H9 (cell line): Measurements from ENCODE around the gene KHK. TPM values are rescaled to one million over a fixed set of nuclear protein-coding genes. Genes with fewer than 3 reads are reported as not detected.

Source experiments
- DNase-seq: peaks from one replicate; pipeline ENCODE4 v3.0.0-alpha.2; 2017
- H2AFZ ChIP-seq: one replicate; pipeline ENCODE4 v1.6.1; 2013; ENCODE audit warnings: mild to moderate bottlenecking, low read length, control low read depth, moderate library complexity
- H2AK5ac ChIP-seq: 2 replicates; pipeline ENCODE4 v1.6.1; 2013; ENCODE audit warnings: low read length, control low read depth, mixed read lengths; ENCODE audit not compliant: insufficient read length
- H2BK120ac ChIP-seq: one replicate; pipeline ENCODE4 v1.6.1; 2013; ENCODE audit warnings: low read depth, mild to moderate bottlenecking, low read length, control low read depth, inconsistent platforms; ENCODE audit not compliant: poor library complexity, severe bottlenecking
- H2BK12ac ChIP-seq: 2 replicates; pipeline ENCODE4 v1.6.1; 2013; ENCODE audit warnings: low read length, control low read depth, mixed read lengths, low read depth; ENCODE audit not compliant: insufficient read length
- H2BK15ac ChIP-seq: 2 replicates; pipeline ENCODE4 v1.6.1; 2013; ENCODE audit warnings: low read depth, low read length, control low read depth
- H2BK20ac ChIP-seq: one replicate; pipeline ENCODE4 v1.6.1; 2013; ENCODE audit warnings: low read depth, mild to moderate bottlenecking, low read length, control low read depth, inconsistent platforms; ENCODE audit not compliant: poor library complexity, severe bottlenecking
- H2BK5ac ChIP-seq: 2 replicates; pipeline ENCODE4 v1.6.1; 2013; ENCODE audit warnings: low read length, control low read depth, mixed read lengths; ENCODE audit not compliant: insufficient read length
- H3K14ac ChIP-seq: 2 replicates; pipeline ENCODE4 v1.6.1; 2013; ENCODE audit warnings: low read length, control low read depth; ENCODE audit not compliant: insufficient read depth
- H3K18ac ChIP-seq: 2 replicates; pipeline ENCODE4 v1.6.1; 2013; ENCODE audit warnings: low read depth, mild to moderate bottlenecking, mixed read lengths, low read length, control low read depth; ENCODE audit not compliant: insufficient read length
- H3K23ac ChIP-seq: 2 replicates; pipeline ENCODE4 v1.6.1; 2013; ENCODE audit warnings: low read length, control low read depth, mixed read lengths, low read depth; ENCODE audit not compliant: insufficient read length
- H3K23me2 ChIP-seq: 2 replicates; pipeline ENCODE4 v1.6.1; 2013; ENCODE audit warnings: low read depth, mild to moderate bottlenecking, mixed read lengths, low read length, control low read depth; ENCODE audit not compliant: insufficient read length, poor library complexity, severe bottlenecking
- H3K27ac ChIP-seq: 2 replicates; pipeline ENCODE4 v1.5.1; 2013; ENCODE audit warnings: low read length, control low read depth, mixed read lengths, low read depth; ENCODE audit not compliant: insufficient read length
- H3K27me3 ChIP-seq: 2 replicates; pipeline ENCODE4 v1.6.1; 2013; ENCODE audit warnings: low read length, control low read depth, inconsistent platforms; ENCODE audit not compliant: insufficient read depth
- H3K4ac ChIP-seq: 2 replicates; pipeline ENCODE4 v1.6.1; 2013; ENCODE audit warnings: low read depth, mild to moderate bottlenecking, control low read depth, inconsistent platforms, low read length, moderate library complexity
- H3K4me1 ChIP-seq: 2 replicates; pipeline ENCODE4 v1.6.1; 2013; ENCODE audit warnings: low read length, control low read depth, inconsistent platforms; ENCODE audit not compliant: insufficient read depth
- H3K4me2 ChIP-seq: 2 replicates; pipeline ENCODE4 v1.6.1; 2013; ENCODE audit warnings: low read length, control low read depth, mixed read lengths; ENCODE audit not compliant: insufficient read length, insufficient read depth
- H3K56ac ChIP-seq: 2 replicates; pipeline ENCODE4 v1.6.1; 2013; ENCODE audit warnings: low read depth, mild to moderate bottlenecking, mixed read lengths, low read length, control low read depth; ENCODE audit not compliant: insufficient read length
- H3K79me1 ChIP-seq: 2 replicates; pipeline ENCODE4 v1.6.1; 2013; ENCODE audit warnings: low read depth, mild to moderate bottlenecking, moderate library complexity, low read length, control low read depth, inconsistent platforms; ENCODE audit not compliant: insufficient read depth, poor library complexity, severe bottlenecking
- H3K79me2 ChIP-seq: 2 replicates; pipeline ENCODE4 v1.6.1; 2013; ENCODE audit warnings: low read length, control low read depth, inconsistent platforms; ENCODE audit not compliant: insufficient read depth
- H3K9ac ChIP-seq: 2 replicates; pipeline ENCODE4 v1.6.1; 2013; ENCODE audit warnings: low read length, control low read depth, mixed read lengths; ENCODE audit not compliant: insufficient read length; ENCODE audit errors: extremely low read depth
- H3K9me3 ChIP-seq: one replicate; pipeline ENCODE4 v1.6.1; 2013; ENCODE audit warnings: low read depth, low read length, inconsistent platforms; ENCODE audit not compliant: control insufficient read depth
- H3T11ph ChIP-seq: one replicate; pipeline ENCODE4 v1.6.1; 2013; ENCODE audit warnings: mild to moderate bottlenecking, low read length, control low read depth, inconsistent platforms
- H4K20me1 ChIP-seq: one replicate; pipeline ENCODE4 v1.6.1; 2013; ENCODE audit not compliant: control insufficient read depth, insufficient read length, insufficient read depth
- H4K5ac ChIP-seq: 2 replicates; pipeline ENCODE4 v1.6.1; 2013; ENCODE audit warnings: low read depth, mild to moderate bottlenecking, mixed read lengths, low read length, control low read depth; ENCODE audit not compliant: insufficient read length
- H4K8ac ChIP-seq: replicated peaks from 2 replicates; pipeline ENCODE4 v1.6.1; 2013; ENCODE audit warnings: low read length, control low read depth, mixed read lengths, low read depth; ENCODE audit not compliant: insufficient read length
- H4K91ac ChIP-seq: 2 replicates; pipeline ENCODE4 v1.6.1; 2013; ENCODE audit warnings: low read depth, mild to moderate bottlenecking, moderate library complexity, mixed read lengths, low read length, control low read depth; ENCODE audit not compliant: insufficient read length
- H3K27ac Mint-ChIP-seq, 3 experiments: 2 replicates in 2 of 3; 3 replicates in 1 of 3; pipeline ENCODE4 v1.8.0; 2020 to 2021; ENCODE audit warnings: mixed read lengths in 3 of 3, mild to moderate bottlenecking in 1 of 3, moderate library complexity in 1 of 3
- H3K27me3 Mint-ChIP-seq: 2 replicates; pipeline ENCODE4 v1.8.0; 2021; ENCODE audit warnings: low read depth, mild to moderate bottlenecking, moderate library complexity, mixed read lengths
- H3K36me3 Mint-ChIP-seq, 3 experiments: 2 replicates in 2 of 3; 3 replicates in 1 of 3; pipeline ENCODE4 v1.8.0; 2020 to 2021; ENCODE audit warnings: low read depth in 3 of 3, mixed read lengths in 3 of 3; ENCODE audit not compliant: insufficient read depth in 1 of 3
- H3K4me1 Mint-ChIP-seq, 2 experiments: 2 replicates each; pipeline ENCODE4 v1.8.0; 2020; ENCODE audit warnings: mixed read lengths in 2 of 2
- H3K4me3 Mint-ChIP-seq, 2 experiments: 2 replicates in 1 of 2; 3 replicates in 1 of 2; pipeline ENCODE4 v1.8.0; 2020 to 2021; ENCODE audit warnings: mild to moderate bottlenecking in 2 of 2, mixed read lengths in 2 of 2, moderate library complexity in 1 of 2
- H3K9me3 Mint-ChIP-seq, 2 experiments: 2 replicates in 1 of 2; 3 replicates in 1 of 2; pipeline ENCODE4 v1.8.0; 2020; ENCODE audit warnings: mild to moderate bottlenecking in 2 of 2, mixed read lengths in 2 of 2, moderate library complexity in 1 of 2
- CTCF ChIP-seq: fragments of 200-600 bp; sonication (generic); conservative IDR thresholded peaks from 3 replicates; pipeline ENCODE4 v1.8.0; 2021; ENCODE audit warnings: antibody characterized with exemption, mild to moderate bottlenecking
- WGBS: extraction: QIAGEN DNeasy Blood & Tissue Kit; methylation state at CpG from one replicate; pipeline ENCODE4 v1.1.7; 2013; ENCODE audit warnings: missing lambda C conversion rate, low lambda C conversion rate, mixed read lengths; ENCODE audit not compliant: insufficient read length; ENCODE audit errors: extremely low coverage; 5-methylcytosine and 5-hydroxymethylcytosine counted together
- total RNA-seq: library from RNA; stranded (reverse); gene quantifications from 2 replicates; pipeline ENCODE4 v1.2.1, GENCODE V29; 2021

KHK gene
- total RNA-seq, 1 experiment from 2014 or later: 12.1 TPM

GRCh38 chr2:27038631-27039339 is 47.8 kb upstream of the KHK start:
- Histone ChIP-seq H2AK5ac (no peak overlapping the region), H3K9ac (no peak overlapping the region), H2BK20ac (no peak overlapping the region), H3K79me2 (no peaks in the 10 kb centered on the region), H4K8ac (no peak overlapping the region), H3K4me2 (no peak overlapping the region), H3K56ac (no peak overlapping the region), H3K23me2 (no peaks in the 10 kb centered on the region), H3T11ph (no peak overlapping the region), H2AFZ (no peak overlapping the region), H3K79me1 (no peaks in the 10 kb centered on the region), H3K4me1 (no peaks in the 10 kb centered on the region), H3K14ac (no peak overlapping the region), H3K27me3 (no peaks in the 10 kb centered on the region), H2BK120ac (no peak overlapping the region), H3K27ac (no peak overlapping the region), H4K5ac (no peak overlapping the region), H4K20me1 (peaks cover 3% of the 10 kb centered on the region), H3K9me3 (no peaks in the 10 kb centered on the region), H2BK5ac (no peak overlapping the region), H3K4ac (no peak overlapping the region), H3K18ac (no peak overlapping the region), H3K23ac (no peak overlapping the region), H4K91ac (no peak overlapping the region), H2BK12ac (no peak overlapping the region), H2BK15ac (no peak overlapping the region)
- WGBS: no CpG with 5 or more reads among the region's 17 CpGs
- Mint-ChIP-seq H3K4me3 (peak overlapping the region in 1 of 2 experiments; percentile 44; a peak in 1 of 5 replicates), H3K9me3 (no peaks in the 10 kb centered on the region), H3K4me1 (peaks cover 5 to 9% of the 10 kb centered on the region in 2 experiments), H3K27me3 (no peaks in the 10 kb centered on the region), H3K36me3 (peaks cover 24 to 85% (median 79%) of the 10 kb centered on the region in 3 experiments), H3K27ac (peak overlapping the region in 1 of 3 experiments; percentile 22; a peak in 1 of 7 replicates)
- DNase-seq: no peak
- no peak for TF ChIP-seq CTCF
